ENCODE measurements around the gene PEX11B. TPM values are rescaled to one million over a fixed set of nuclear protein-coding genes. Genes with fewer than 3 reads are reported as not detected.

The PEX11B gene
- total RNA-seq, 4 donors from 2014 or later: 23.2 to 46.0 (median 31.7) TPM

DNA sequence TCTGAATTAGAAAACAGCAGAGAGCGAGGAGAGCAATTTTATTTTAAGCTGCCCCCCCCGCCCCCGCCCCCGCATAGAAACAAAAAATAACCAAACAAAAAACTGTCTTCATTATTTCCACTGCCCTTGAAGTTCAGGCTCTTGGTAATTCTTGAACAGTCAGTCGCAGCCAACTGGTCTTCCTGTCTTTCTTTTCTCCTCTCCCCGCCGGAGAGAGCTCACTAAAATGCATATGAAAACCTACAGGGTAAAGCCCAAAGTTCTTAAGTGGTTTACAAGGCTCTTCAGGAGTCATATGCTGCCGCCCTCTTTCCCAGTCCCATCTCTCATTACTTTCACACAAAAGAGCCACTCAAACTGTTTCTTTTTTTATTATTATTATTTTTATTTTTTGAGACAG, 31.7 kb downstream of the PEX11B start:
- DNase-seq: no peak
- no peak for TF ChIP-seq POLR2A (IDR thresholded peaks at IDR 0.05)
- TF ChIP-seq, protein P1, sequence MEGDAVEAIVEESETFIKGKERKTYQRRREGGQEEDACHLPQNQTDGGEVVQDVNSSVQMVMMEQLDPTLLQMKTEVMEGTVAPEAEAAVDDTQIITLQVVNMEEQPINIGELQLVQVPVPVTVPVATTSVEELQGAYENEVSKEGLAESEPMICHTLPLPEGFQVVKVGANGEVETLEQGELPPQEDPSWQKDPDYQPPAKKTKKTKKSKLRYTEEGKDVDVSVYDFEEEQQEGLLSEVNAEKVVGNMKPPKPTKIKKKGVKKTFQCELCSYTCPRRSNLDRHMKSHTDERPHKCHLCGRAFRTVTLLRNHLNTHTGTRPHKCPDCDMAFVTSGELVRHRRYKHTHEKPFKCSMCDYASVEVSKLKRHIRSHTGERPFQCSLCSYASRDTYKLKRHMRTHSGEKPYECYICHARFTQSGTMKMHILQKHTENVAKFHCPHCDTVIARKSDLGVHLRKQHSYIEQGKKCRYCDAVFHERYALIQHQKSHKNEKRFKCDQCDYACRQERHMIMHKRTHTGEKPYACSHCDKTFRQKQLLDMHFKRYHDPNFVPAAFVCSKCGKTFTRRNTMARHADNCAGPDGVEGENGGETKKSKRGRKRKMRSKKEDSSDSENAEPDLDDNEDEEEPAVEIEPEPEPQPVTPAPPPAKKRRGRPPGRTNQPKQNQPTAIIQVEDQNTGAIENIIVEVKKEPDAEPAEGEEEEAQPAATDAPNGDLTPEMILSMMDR (IDR thresholded peaks at IDR 0.05 in 4 of 5, conservative IDR thresholded peaks at IDR 0.05 in 1 of 5): no peak
- no peaks in the 10 kb centered on the region for H3K9me3 ChIP-seq
- H3K27ac ChIP-seq: peak overlapping the region in 3 of 4 donors; percentile 60 to 65 (median 62)
- in situ Hi-C loops (cut with MboI; ENCODE audit: low sequenced_read_pairs in 4 of 4) (no loop called here), intact Hi-C loops (cut with DNase I; ENCODE audit: low total_unique reads) (no loop called here)
- H3K4me1 ChIP-seq: peaks cover 29 to 31% of the 10 kb centered on the region in 2 donors
- H3K4me3 ChIP-seq: no peak overlapping the region
- ATAC-seq: no peak
- H3K36me3 ChIP-seq: no peaks in the 10 kb centered on the region
- H3K27me3 ChIP-seq: no peaks in the 10 kb centered on the region

DNA sequence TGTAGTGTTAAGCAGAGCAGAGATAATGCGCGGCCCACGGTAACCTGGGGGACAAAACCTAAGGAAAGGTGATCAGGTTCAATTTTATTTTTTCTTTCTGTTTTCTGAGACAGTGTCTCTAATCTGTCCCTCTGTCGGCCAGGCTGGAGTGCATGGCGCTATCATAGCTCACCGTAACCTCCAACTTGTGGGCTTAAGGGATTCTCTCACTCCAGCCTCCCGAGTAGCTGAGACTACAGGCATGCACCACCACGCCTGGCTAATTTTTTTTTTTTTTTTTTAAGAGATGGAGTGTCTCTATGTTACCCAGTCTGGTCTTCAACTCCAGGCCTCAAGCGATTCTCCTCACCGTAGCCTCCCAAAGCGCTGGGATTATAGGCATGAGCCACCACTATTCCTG, 32.1 kb downstream of the PEX11B start:
- in situ Hi-C loops (cut with MboI; ENCODE audit: low sequenced_read_pairs in 4 of 4) (no loop called here), intact Hi-C loops (cut with DNase I; ENCODE audit: low total_unique reads) (no loop called here)
- Histone ChIP-seq H3K27ac (peak overlapping the region; percentile 55 to 65 (median 61)), H3K4me1 (peaks cover 25 to 27% of the 10 kb centered on the region in 2 donors), H3K9me3 (no peaks in the 10 kb centered on the region), H3K27me3 (no peaks in the 10 kb centered on the region), H3K4me3 (peak overlapping the region; percentile 66 to 72 (median 68)), H3K36me3 (no peaks in the 10 kb centered on the region)
- no peak for DNase-seq
- TF ChIP-seq, protein P1 (IDR thresholded peaks at IDR 0.05 in 4 of 5, conservative IDR thresholded peaks at IDR 0.05 in 1 of 5): no peak
- TF ChIP-seq POLR2A (IDR thresholded peaks at IDR 0.05): no peak
- ATAC-seq: no peak

DNA sequence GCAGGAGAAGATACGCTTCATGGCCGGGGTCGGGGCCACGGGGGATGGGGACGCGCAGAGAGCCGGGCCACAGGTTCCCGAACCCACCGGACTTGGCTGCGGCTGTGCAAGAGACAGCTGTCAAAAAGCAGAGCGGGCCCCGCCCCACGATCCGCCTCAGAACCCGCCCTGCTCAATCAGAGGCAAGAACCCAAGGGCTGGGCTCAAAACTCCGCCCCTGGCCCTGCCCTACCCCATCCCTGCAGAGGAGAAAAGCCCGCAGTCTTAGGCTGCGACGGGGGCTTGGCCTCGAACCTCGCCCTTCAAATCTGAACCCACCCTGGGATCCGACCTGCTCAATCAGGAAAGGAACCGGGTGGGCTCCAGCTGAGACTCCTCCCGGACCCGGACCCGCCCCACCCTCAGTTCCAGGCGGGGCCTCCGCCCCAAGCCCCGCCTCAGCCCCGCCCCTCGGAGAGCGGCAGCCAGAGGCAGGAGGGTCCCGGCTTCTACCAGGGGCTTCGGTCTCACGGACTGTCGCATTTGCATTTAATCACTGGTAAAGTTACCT, 32.7 kb downstream of the PEX11B start, which contains the start of gene ANKRD35:
TSS of gene ANKRD35 (minus strand) at position 129 of the 550 bp plus-strand sequence. CDS start at position 21, 108 bp downstream.
- H3K4me1 ChIP-seq: peaks cover 19 to 21% of the 10 kb centered on the region in 2 donors
- no peaks in the 10 kb centered on the region for H3K36me3 ChIP-seq
- TF ChIP-seq, protein P1 (IDR thresholded peaks at IDR 0.05 in 4 of 5, conservative IDR thresholded peaks at IDR 0.05 in 1 of 5): no peak
- no peak for TF ChIP-seq POLR2A (IDR thresholded peaks at IDR 0.05)
- ATAC-seq (peak; percentile 74 to 77), DNase-seq (peak; percentile 81 to 82)
- no peaks in the 10 kb centered on the region for H3K27me3 ChIP-seq
- H3K9me3 ChIP-seq: no peaks in the 10 kb centered on the region
- intact Hi-C loops (cut with DNase I; ENCODE audit: low total_unique reads): no loop called here
- in situ Hi-C loops (cut with MboI; ENCODE audit: low sequenced_read_pairs in 4 of 4): no loop called here
- peak within 1 kb of the TSS; percentile 55 to 65 (median 61) for H3K27ac ChIP-seq
- peak within 1 kb of the TSS; percentile 66 to 72 (median 68) for H3K4me3 ChIP-seq

DNA sequence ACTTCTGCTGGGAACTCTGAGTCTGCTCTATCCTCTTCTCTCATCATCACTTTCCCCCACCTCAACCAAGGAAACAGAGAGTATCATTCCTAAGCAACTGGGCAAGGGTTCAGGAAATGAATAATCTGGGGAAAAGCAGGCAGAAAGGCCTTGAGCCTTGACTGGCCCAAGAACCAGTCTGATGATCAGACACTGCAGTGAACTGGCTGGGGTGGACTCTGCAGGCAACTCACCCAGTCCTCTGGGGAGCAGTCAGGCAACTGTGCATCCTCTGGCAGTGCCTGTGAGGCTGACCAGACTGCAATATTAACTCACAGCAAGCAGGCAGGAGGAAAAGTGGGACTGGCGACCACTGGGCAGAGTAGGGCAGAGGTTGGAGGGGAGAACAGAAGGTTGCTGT, 33.8 kb downstream of the PEX11B start:
- TF ChIP-seq, protein P1 (IDR thresholded peaks at IDR 0.05 in 4 of 5, conservative IDR thresholded peaks at IDR 0.05 in 1 of 5): no peak
- no peak for TF ChIP-seq POLR2A (IDR thresholded peaks at IDR 0.05)
- Histone ChIP-seq H3K4me3 (no peak overlapping the region), H3K36me3 (no peaks in the 10 kb centered on the region), H3K9me3 (no peaks in the 10 kb centered on the region), H3K4me1 (peaks cover 10% of the 10 kb centered on the region in 2 donors), H3K27me3 (no peaks in the 10 kb centered on the region), H3K27ac (no peak overlapping the region)
- intact Hi-C loops (cut with DNase I; ENCODE audit: low total_unique reads) (no loop called here), in situ Hi-C loops (cut with MboI; ENCODE audit: low sequenced_read_pairs in 4 of 4) (no loop called here)
- ATAC-seq (no peak), DNase-seq (no peak)

Measured in gastrocnemius medialis (tissue), 4 donors.